Stimulated activated CD8-positive, alpha-beta memory T cell treated with anti-CD3 and anti-CD28 coated beads, Interleukin-7, amount 100 ng/mL, for 24 hours (primary cell): ENCODE results near the gene PRDM15.

Experiments
- DNase-seq: peaks from one replicate; pipeline ENCODE4 v3.0.0-alpha.2; 2020; ENCODE audit warnings: low read depth

PRDM15 gene

DNA sequence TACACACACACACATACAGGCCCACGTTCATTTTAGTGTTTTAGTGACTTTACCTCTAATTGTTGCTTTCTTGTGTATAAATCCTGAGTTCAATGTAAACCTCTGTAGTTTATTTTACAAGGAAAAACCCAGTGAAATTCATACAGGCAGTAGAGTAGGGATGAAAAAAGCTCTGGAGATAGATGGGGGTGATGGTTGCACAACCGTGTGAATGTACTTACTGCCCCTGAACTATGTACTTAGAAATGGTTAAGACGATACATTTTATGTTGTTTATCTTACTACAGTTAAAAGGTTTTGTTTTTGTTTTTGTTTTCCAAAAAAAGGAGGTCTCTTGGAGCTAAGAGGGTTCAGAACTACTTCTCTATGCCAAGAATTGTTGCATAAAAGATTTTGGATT lies 29.7 kb upstream of the PRDM15 start:
- no peak for DNase-seq

DNA sequence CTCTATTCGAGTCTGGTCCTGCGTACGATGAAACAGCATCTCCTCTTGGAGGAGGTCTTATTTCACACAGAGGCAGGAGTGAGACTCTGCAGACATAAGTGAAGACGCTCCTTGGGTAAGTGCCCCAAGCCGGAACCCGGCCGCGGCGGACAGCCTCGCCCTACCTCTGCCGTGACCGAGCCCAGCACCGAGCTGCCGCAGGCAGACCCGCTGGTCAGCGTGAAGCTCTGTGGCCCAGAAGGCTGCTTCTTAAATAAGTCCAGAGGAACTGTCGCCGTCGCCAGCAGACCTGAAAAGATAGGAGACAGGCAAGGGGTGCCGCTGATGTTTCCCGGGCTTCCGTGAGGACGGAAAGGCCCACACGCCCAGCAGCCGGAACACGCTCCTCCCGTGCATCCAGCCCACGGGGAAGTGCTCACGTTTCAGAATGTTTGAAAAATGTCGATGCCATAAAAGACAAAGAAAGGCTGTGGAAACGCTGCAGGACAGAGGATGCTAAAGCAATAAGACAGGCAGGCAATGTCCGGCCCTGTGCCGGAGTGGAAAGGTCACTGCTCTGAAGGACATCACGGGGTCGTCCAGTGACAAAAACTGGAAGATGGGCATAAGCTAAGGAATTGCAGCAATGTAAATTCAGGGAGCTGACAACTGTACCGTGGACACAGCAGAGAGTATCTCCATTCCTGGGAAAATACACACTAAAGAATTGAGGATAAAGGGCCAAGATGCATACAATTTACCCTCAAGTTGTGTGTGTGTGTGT lies 28.5 kb upstream of the PRDM15 start:
- DNase-seq = no peak

DNA sequence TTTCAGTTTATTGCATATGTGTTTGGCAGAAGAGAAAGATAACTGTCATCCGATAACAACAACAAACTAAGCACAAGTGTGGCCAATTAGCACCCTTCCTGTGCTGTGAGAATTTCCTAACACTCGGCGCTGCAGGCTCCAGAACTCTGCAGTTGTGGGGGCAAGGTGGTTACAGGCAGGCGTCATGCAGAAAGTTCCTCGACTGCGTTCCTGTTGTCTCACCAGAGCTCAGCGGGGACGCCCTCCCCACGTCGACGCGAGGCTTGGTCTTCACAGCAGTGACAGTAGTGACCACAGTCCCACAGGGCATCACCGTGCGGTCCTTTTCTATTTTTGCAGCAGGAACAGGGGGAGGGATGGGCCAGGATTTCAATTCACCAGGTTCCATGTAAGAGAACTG lies 27.6 kb upstream of the PRDM15 start:
- DNase-seq = no peak

DNA sequence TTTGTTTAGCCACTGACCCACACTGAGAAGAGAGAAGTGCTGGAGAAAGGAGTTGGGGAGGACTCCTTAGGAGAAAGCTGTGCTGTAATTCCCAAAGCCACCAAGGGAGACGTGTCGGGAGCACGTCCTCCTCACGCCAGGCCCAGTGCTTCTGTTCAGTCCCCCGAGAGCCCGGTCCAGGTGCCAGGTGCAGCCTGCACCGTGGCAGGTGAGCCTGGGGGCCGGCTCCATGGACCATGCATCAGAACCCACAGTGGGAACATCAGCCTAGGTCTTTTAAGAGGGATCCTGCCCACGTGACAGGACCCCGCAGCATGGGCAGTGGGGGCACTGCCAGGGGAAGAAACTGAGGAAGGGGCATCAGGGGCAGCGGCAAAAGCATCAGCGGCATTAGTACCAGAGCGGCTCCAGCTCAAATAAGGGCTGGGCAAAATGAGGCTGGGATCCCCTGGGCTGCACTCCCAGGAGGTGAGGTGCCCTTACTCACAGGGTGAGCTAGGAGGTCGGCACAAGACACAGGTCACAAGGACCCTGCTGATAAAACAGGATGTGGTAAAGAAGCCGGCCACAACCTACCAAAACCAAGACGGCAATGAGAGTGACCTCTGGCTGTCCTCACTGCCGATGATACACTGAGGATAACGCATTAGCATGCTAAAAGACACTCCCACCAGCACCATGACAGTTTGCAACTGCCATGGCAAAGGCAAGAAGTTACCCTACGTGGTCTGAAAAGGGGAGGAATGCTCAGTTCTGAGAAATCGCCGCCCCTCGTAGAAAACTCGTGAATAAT lies 24.6 kb upstream of the PRDM15 start:
- DNase-seq = no peak

DNA sequence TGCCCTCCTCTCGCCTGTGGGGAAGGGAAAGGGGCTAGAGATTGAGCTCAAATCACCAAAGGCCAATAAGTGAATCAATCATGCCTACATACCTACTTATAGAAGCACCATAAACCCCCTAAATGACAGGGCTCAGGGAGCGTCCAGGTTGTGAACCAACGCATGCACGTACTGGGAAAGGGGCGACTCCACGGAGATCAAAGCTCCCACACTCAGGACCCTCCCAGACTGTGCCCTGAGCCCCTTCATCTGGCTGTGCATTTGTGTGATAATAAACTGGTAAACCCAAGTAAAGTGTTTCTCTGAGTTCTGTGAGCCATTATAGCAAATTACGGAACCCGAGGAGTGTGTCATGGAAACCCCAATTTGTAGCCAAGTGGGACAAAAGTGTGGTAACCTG lies 23.8 kb upstream of the PRDM15 start:
- no peak for DNase-seq

DNA sequence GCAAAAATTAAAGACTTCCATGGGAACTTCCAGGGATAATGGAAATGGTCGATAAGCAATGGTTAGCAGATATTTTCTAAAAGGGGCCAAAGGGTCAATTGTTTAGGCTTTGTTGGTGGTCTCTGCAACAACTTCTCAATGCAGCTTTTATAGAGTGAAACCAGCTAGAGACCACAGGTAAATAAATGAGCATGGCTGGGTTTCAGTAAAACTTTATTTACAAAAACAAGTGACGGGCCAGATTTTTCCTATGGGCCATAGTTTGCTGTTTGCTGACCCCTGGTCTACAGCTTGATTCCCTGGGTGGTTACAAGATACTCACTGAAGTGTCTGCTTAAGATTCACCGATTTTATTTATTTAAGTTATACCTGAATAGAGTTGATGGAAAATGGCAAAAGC lies 22.6 kb upstream of the PRDM15 start:
- no peak for DNase-seq

DNA sequence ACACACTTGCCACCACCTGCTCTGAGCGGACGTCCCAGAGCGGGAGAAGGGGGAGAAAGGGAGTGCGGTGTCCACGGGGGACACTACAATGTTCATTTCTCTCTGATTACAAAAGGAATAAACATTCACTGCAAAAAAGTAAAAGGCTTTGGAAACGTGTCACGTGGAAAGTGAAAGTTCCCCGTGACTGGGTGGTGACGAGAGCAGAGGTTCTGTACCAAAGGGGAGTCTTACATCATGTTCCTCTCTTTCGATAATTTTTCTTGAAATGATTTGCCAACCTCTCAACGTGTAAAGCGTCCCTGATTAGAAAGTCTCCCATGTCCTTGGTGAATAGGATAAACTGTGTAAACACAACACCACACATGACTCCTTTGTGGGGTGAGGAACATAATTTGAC lies 22.0 kb upstream of the PRDM15 start:
- DNase-seq = no peak

DNA sequence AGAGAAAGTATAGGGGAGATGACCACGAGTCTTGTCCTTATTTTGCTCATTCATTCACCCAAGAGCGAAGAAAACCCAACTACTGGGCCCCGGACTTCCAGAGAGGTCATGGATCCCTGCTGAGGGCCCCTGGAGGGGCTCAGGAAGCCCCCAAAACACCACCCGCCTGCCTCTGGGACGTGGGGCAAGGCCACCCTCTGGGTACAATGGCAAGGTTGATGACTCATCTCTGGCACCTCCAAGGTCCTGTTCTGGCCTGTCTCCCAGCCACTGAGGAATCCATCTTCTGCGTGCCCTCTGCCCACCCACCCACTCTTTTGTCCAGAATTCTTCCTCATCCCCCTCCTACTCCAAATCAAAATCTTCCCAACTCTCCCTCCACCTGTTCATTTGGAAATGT lies 21.3 kb upstream of the PRDM15 start:
- DNase-seq = no peak

DNA sequence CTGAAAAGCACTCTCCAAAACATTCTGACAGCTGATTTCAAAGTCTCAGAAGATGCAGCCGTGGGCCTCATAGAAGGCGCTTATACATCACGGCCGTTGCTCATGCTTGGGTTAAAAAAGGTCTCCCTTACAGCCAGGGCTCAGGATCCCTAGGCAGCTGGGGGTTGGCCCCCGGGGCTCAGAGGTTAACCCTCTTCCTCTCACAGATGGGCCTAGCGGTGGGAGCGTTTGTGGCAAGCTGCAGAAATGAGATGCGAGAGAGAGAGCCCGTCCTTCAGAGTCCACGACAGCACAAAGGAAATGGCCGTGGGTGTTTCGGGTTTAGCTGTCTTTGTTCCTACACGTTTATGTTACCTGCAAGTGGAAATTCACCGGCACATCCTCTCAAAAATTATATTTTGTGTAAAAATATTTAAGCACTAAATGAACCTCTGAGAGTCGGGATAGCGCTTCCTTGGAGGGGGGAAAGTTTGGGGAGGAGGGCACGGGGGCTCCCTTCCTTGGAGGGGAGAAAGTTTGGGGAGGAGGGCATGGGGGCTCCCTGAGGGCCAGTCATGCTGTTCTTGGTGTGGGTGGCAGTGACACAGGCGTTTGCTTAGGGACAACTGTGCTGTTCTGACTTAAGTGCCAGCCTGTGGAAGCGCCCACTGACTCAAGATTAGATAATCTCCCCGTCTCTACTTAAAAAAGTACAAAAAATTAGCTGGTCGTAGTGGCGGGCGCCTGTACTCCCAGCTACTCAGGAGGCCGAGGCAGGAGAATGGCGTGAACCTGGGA lies 20.5 kb upstream of the PRDM15 start:
- DNase-seq = peak; percentile 11

DNA sequence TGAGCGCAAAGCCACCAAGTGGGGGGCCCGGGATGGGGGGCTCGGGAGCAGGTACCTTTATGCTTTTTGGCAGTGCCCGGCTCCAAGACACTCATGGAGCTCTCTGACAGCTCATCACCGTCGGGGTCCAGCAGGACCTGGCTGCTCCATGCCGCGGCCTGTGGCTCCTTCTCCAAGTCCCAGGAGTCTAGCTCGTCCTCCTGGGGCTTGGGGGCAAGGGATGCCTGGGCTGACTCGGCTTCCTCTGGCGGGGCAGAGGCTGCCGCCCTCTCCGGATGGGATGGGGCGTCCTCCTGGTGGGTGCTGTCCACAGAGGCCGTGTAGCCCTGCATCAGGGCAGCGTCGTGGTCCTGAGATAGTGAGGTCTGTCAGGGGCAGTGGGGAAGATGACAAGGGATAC lies 19.9 kb upstream of the PRDM15 start:
- no peak for DNase-seq

DNA sequence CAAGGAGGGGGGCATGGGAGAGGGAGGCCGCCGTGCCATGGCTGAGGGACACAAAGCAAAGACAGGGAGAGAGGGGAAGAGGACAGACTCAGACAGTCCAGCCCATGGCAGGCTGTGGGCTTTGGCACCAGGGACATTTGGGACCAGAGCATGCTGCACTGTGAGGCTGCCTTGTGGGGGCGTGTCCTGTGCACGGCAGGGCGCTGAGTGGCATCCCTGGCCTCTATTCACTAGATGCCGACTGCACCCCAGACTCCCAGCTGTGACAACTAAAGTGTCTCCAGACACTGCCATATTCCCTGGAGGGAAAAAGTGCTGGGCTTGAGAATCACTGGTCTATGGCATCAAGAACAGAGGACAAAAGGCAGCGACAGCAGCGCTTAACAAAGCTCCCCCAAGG lies 18.6 kb upstream of the PRDM15 start:
- no peak for DNase-seq

DNA sequence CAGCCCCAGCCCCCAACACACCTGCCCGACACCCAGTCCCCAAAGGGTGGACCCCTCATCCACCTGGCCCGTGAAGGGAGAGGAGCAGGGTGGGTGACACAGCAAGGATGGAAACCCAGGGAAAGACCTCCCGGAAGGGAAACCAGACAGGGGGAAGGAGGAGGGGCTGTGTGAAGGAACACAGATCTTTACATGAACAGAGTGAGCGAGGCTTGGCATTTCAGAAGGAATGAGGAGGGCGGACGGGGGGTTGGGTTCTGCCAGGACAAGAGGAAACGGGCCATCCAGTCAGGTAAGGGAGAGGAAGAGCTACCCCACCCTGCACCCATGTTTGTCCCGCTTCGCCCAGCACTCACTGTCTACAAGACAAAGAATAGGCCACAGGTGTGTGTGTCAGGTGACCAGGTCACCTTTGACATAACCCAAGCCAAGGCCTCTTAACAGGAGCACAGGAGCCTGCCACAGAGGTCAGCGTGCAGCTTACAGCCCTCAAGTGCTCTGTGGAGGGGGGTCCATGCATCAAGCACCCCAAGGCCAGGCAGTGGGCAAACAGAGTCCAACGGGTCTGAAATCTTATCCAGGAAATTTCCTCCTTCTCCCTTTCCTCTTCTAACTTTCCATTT lies 18.0 kb upstream of the PRDM15 start:
- DNase-seq = no peak

DNA sequence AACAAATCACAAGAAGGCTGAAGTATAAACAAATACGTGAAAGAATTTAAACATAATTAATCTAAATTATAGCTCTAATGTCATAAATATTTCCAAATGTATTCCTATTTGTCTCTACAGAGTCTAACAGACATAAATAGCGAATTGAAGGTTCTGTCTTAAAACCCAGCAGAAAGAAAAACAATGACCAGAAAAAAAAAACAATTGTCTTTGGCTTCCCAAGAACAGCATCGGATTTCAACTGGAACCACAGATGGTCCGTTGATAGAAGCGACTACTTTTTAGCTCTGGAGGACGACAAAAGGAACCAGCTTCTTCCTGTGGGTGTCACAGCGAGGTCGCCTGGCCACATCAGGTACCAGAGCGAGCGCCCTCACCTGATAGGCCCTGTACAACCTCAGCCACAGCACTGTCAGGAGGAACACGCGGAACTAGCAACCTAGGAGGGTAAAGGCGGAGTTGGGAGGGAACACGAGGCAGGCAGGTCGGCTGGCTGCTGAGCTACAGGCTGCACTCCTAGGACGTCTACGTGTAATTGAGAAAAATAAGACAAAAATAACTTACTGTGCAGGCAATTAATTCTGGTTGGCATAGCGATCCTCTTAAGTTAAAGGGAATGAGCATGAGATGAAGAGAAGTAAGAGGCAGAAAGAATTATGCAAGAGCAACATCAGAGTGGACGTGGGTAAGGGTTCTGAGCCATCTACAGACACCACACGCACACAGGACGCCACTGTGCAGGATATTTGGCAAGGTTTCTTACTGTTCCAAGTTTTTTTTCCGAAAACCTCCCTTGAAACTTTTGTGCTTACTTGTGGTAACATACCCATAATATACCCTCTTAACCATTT lies 16.7 kb upstream of the PRDM15 start:
- DNase-seq = peak; percentile 12

DNA sequence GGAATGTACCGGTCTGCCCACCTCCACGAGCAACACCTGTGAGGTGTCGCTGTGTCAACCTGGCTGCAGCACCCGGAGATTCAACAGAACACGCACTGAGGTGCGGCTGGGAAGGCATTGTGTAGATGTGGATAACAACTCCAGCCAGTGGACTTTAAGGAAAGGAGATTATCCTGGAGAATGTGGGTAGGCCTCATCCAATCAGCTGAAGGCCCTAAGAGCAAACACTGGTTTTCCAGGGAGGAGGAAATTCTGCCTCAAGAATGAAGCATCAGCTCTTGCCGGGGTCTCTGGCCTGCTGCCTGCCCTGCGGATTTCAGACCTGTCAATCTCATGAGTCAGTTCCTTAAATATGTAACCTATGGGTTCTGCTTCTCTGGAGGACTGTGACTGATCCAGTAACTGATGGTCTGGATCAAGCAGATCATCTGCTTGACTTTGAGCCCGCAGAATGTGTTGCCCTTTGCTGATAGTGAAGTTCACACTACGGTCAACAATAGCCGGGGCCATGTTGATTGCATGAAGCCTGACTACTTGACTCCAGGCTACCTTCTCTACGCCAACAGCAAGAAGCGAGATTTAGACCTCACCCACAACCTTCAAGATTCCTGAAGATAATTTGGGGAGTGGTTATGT lies 15.9 kb upstream of the PRDM15 start:
- DNase-seq = no peak

DNA sequence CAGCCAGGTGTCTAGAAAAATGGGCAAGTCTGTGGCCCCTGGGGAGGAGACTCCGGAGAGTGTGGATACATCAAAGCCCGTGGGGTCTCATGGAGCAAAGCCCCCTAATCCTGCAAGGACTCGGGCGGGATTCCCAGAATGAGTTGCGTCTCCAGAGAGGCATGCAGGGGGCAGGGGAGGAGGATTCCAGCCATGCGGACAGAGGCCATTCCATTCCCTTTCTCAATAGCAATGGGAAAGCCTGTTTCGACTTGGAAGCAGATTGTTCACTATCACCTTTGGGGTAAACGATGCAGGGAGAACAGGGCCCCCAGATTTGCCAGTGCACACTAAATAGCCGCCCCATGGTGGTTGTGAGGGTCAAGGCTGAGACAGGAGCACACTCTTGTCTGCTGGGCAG lies 15.4 kb upstream of the PRDM15 start:
- no peak for DNase-seq

DNA sequence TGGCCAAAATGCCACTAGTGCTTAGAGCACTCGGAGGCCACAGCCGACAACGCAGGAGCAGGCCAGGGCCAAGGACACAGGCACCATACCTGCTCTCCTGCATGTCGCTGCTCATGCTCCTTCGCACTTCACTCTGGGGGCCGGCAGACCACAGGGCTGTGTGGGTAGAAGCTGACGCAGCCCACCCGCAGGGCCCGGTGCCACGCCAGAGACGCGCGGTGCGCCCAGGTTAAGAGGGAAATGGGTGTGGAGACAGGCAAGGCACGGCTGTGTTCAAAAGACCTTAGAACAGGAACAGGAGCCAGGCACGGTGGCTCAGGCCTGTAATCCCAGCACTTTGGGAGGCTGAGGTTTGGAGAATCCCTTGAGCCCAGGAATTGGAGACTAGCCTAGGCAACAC lies 13.6 kb upstream of the PRDM15 start:
- DNase-seq = no peak

DNA sequence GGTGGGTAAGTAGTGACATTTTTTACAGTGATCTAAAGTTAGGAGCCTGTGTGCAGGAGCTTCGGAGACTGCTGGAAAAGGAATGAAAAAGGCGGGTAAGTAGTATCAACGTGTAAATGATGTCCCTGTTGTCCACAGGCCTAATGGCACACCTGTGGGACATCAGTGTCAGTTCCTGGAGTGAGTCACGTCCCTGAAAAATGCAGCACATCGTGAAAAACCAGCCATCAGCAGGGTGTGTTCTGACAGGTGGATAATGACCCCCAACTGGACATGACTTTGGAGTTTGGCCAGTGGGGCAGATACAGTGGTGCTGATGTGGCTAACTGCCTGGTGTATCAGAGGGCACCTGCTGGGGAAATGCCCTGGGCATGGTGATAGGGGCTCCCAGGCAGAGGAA lies 12.0 kb upstream of the PRDM15 start:
- DNase-seq = no peak

DNA sequence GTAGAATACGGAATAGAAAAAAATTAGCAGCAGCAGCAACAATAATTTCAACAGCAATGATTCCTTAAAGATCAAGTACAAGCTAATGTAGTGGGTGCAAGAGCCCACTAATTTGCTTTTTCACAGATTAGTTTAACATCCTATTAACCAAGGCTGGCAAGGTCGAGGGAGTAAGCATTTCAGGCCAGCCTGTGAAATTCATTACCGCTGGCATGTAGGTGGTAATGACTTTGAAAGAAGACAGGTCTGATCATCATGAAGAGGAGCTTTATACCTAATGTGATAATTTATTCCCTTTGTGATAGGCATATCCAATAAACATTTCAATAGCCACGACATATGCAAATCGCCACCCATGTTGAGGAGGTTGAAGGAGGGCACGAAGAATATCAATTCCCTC lies 11.2 kb upstream of the PRDM15 start:
- DNase-seq = no peak

DNA sequence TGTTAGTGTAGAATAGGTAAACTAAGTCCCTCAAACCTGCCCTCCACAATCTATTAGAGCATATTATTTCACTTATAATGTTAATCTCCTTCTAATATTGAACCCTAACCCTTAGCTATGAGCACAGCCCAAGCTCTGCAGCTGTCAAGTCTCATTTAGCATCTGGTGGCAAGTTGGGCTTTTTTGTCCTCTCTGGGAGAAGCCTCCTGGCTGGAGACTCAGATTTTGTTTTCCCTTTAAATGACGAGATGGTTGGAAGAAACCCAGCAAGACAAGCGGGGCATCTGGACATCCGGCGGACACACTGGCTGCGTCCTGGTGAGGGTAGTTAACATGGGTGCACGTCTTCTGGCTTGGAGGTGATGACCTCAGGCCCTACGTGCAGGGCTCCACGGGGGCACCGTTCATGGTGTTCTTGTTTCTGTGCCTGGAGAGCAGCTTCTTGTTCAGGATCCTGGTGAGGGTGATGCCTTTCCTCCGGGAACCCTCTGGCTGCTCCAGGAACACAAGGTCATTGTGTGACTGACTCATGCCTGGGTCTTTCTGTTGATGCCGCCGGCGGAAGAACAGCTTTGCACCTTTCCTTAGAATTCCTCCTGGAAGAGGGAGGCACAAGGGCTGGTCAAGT lies 9.7 kb upstream of the PRDM15 start:
- DNase-seq = no peak

DNA sequence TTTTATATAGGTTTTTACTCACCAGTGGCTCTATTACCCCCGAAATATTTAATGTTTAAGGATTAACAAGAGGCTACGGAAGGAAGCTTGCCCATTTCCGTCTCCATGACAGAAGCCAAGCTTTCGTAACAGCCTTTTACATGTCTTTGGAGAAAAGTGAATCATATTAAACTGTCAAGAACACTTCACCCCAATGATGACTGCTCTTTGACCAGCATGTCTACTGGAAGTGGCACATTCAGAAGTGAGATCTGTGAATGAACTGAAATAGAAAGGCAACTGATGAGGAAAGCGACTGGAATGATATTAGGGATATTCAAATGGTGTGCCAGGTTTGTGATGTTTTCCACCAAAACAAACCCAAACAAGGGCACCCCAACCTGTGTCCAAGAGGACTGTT lies 8.5 kb upstream of the PRDM15 start:
- no peak for DNase-seq

DNA sequence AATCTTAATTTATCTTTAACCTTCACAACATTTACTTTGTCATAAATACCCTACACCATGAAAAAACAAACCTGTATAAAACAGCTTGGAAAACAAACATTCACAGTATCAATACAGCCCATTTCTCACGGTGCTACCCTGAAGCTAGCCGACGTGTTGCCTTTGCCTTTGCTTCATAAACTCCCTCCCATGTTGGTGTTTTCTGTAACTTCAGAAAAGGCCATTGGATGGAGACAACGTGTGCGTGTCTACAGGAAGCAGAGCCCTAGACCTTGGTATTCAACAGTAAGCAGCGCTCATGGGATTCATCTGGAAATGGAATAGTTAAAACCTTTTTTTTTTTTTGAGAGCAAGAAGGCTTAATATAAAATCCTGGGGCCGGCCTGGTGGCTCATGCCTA lies 7.2 kb upstream of the PRDM15 start:
- no peak for DNase-seq
